GM18867 (cell line): ENCODE measurements around the gene GTPBP3.
A peak's percentile ranks its signal among the peaks of the same experiment; 100 is the strongest.

Experiments
- ATAC-seq: cut with Tn5 transposase; IDR thresholded peaks from one replicate; pipeline ENCODE4 v1.9.1; 2021; ENCODE audit warnings: mild to moderate bottlenecking, moderate library complexity; ENCODE audit not compliant: unreplicated experiment

GTPBP3 gene

GRCh38 chr19:17327654-17328516 lies 9.5 kb upstream of the GTPBP3 start:
- no peak for ATAC-seq

- no peak for ATAC-seq
Measured at GRCh38 chr19:17328517-17329365, 8.6 kb upstream of the GTPBP3 start.

- ATAC-seq, result no peak
Measured at GRCh38 chr19:17329366-17330261, 7.7 kb upstream of the GTPBP3 start.

GRCh38 chr19:17330262-17331044 lies 6.9 kb upstream of the GTPBP3 start:
- no peak for ATAC-seq

GRCh38 chr19:17331045-17331558 lies 6.3 kb upstream of the GTPBP3 start:
- ATAC-seq, result no peak

GRCh38 chr19:17332360-17332676 lies 5.0 kb upstream of the GTPBP3 start:
- ATAC-seq, result no peak

- ATAC-seq, result no peak
Measured at GRCh38 chr19:17332677-17333581, 4.4 kb upstream of the GTPBP3 start.

GRCh38 chr19:17333611-17334413 lies 3.5 kb upstream of the GTPBP3 start:
- ATAC-seq, result no peak

- ATAC-seq, result peak; percentile 47
Measured at GRCh38 chr19:17334414-17335409, 2.6 kb upstream of the GTPBP3 start, which contains the start of gene ANO8. Gene ANO8 (minus strand): TSS chr19:17334855. CDS start chr19:17334670, 185 bp downstream.

- ATAC-seq, result no peak
Measured at GRCh38 chr19:17335575-17335974, 1.8 kb upstream of the GTPBP3 start.

- peak; percentile 3 for ATAC-seq
Measured at GRCh38 chr19:17337675-17338432, 501 bp downstream of the GTPBP3 start.

GRCh38 chr19:17338433-17339078 lies 1.2 kb downstream of the GTPBP3 start:
- ATAC-seq, result no peak

GRCh38 chr19:17339088-17339741 lies 1.9 kb downstream of the GTPBP3 start:
- no peak for ATAC-seq

- ATAC-seq, result no peak
Measured at GRCh38 chr19:17340302-17340870, 3.0 kb downstream of the GTPBP3 start.

GRCh38 chr19:17340871-17341357 lies 3.6 kb downstream of the GTPBP3 start:
- no peak for ATAC-seq
